A673 (cell line): Measurements from ENCODE around the gene CSH1.

Experiments used
- EZH2 ChIP-seq: fragments of 200-600 bp; sonication (generic); IDR thresholded peaks from 2 replicates; pipeline ENCODE4 v1.6.1; 2017; ENCODE audit warnings: borderline replicate concordance, low read depth, mild to moderate bottlenecking, mixed read lengths, antibody characterized with exemption, low read length; ENCODE audit not compliant: poor library complexity, severe bottlenecking
- TF ChIP-seq, protein P1 (sequence below): fragments of 300-800, 200-600 bp; sonication (generic); conservative IDR thresholded peaks from 2 replicates; pipeline ENCODE4 v1.5.1; 2017; ENCODE audit warnings: low read depth, mild to moderate bottlenecking, antibody characterized with exemption, low read length, moderate library complexity, mixed read lengths

DNA sequence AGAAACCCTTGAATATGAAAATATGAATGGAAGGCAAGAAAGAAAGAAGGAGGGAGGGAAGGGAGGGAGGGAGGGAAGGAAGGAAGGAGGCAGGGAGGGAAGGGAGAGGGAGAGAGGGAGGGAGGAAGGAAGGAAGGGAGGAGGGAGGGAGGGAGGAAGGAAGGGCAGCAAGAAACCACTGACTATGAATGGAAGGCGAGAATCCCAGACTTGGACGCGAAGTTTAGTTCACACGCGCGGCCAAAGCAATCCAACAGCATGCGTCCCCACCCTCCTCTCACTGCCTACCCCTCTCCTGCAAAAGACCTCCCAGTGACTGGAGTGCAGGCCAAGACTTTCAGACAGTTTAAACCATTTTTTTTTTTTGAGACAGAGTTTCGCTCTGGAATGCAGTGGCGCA lies 46.0 kb downstream of the CSH1 start:
- TF ChIP-seq, protein P1, sequence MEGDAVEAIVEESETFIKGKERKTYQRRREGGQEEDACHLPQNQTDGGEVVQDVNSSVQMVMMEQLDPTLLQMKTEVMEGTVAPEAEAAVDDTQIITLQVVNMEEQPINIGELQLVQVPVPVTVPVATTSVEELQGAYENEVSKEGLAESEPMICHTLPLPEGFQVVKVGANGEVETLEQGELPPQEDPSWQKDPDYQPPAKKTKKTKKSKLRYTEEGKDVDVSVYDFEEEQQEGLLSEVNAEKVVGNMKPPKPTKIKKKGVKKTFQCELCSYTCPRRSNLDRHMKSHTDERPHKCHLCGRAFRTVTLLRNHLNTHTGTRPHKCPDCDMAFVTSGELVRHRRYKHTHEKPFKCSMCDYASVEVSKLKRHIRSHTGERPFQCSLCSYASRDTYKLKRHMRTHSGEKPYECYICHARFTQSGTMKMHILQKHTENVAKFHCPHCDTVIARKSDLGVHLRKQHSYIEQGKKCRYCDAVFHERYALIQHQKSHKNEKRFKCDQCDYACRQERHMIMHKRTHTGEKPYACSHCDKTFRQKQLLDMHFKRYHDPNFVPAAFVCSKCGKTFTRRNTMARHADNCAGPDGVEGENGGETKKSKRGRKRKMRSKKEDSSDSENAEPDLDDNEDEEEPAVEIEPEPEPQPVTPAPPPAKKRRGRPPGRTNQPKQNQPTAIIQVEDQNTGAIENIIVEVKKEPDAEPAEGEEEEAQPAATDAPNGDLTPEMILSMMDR = no peak
- TF ChIP-seq EZH2 = no peak
